GM12874 (cell line): ENCODE results near the gene BAD.

Source experiments
- TF ChIP-seq, protein P1 (sequence below): IDR thresholded peaks from 2 replicates; pipeline ENCODE4 v1.5.1; 2011; ENCODE audit warnings: low read depth, mild to moderate bottlenecking, control low read depth, low read length, moderate library complexity; ENCODE audit not compliant: insufficient read depth

Gene BAD

DNA sequence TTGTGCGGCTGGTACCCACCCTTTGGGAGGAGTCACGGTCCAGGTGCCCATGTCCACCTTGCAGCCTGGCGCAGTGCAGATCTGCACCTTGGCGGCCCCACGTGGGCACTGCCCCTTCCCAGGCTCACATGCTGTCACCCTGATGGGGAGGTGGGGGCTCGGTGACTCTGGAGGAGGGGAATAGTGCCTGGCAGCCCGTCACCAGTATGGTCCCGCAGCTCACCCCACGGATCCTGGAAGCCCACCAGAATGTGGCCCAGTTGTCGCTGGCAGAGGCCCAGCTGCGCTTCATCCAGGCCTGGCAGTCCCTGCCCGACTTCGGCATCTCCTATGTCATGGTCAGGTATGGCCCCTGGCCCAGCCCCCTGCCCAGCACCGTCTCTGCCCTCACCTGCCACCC is 63.7 kb downstream of the BAD start:
- TF ChIP-seq, protein P1, sequence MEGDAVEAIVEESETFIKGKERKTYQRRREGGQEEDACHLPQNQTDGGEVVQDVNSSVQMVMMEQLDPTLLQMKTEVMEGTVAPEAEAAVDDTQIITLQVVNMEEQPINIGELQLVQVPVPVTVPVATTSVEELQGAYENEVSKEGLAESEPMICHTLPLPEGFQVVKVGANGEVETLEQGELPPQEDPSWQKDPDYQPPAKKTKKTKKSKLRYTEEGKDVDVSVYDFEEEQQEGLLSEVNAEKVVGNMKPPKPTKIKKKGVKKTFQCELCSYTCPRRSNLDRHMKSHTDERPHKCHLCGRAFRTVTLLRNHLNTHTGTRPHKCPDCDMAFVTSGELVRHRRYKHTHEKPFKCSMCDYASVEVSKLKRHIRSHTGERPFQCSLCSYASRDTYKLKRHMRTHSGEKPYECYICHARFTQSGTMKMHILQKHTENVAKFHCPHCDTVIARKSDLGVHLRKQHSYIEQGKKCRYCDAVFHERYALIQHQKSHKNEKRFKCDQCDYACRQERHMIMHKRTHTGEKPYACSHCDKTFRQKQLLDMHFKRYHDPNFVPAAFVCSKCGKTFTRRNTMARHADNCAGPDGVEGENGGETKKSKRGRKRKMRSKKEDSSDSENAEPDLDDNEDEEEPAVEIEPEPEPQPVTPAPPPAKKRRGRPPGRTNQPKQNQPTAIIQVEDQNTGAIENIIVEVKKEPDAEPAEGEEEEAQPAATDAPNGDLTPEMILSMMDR, result no peak

DNA sequence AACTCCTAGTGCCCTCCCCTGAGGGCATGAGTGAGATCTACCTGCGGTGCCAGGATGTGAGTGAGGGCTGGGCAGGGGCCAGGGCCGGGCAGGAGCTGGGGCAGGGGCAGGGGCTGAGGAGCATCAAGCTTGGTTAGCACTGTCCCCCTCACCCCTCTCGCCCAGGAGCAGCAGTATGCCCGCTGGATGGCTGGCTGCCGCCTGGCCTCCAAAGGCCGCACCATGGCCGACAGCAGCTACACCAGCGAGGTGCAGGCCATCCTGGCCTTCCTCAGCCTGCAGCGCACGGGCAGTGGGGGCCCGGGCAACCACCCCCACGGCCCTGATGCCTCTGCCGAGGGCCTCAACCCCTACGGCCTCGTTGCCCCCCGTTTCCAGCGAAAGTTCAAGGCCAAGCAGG is 64.2 kb downstream of the BAD start:
- TF ChIP-seq, protein P1, result no peak
